Measurements from ENCODE around the gene FILIP1.

- TF ChIP-seq CTCF (conservative IDR thresholded peaks at IDR 0.05; ENCODE audit: low read length), result no peak
- TF ChIP-seq EZH2phosphoT487 (IDR thresholded peaks at IDR 0.05; ENCODE audit: borderline replicate concordance, low read depth, low read length), result no peak
Observed at GRCh38 chr6:75329703-75330102, 163.9 kb downstream of the FILIP1 start.

Data from OCI-LY7 (cell line).